ENCODE results near the gene SYT12.
"Not testable (repeated sequence)": the region's sequence is repeated elsewhere in the genome, so short reads cannot be mapped to it uniquely, and the experiment has no call there.

The SYT12 gene

GRCh38 chr11:67022961-67023956 lies at the start of gene SYT12:
Gene SYT12 (plus strand): TSS chr11:67023134. CDS start chr11:67030145, 7,011 bp downstream.
- DNase-seq (ENCODE audit: low read depth): no peak

GRCh38 chr11:66973956-66974580 lies 48.9 kb upstream of the SYT12 start:
- no peak for DNase-seq (ENCODE audit: low read depth)

- DNase-seq (ENCODE audit: low read depth): no peak
Measured at GRCh38 chr11:66974724-66975404, 48.1 kb upstream of the SYT12 start, which contains the start of gene C11orf86. Gene C11orf86 (plus strand): TSS chr11:66975304. CDS start chr11:66975363, 59 bp downstream.

GRCh38 chr11:66975405-66976027 lies 47.4 kb upstream of the SYT12 start:
- DNase-seq (ENCODE audit: low read depth): no peak

- no peak for DNase-seq (ENCODE audit: low read depth)
Measured at GRCh38 chr11:66976028-66976467, 46.9 kb upstream of the SYT12 start.

- DNase-seq (ENCODE audit: low read depth): no peak
Measured at GRCh38 chr11:66976925-66977324, 46.0 kb upstream of the SYT12 start.

- no peak for DNase-seq (ENCODE audit: low read depth)
Measured at GRCh38 chr11:66978229-66978628, 44.7 kb upstream of the SYT12 start.

- DNase-seq (ENCODE audit: low read depth): no peak
Measured at GRCh38 chr11:66978717-66979116, 44.2 kb upstream of the SYT12 start.

GRCh38 chr11:66979336-66979980 lies 43.5 kb upstream of the SYT12 start:
- DNase-seq (ENCODE audit: low read depth): no peak

- peak; percentile 91 for DNase-seq (ENCODE audit: low read depth)
Measured at GRCh38 chr11:66981976-66982578, 40.9 kb upstream of the SYT12 start.

GRCh38 chr11:66983275-66983924 lies 39.5 kb upstream of the SYT12 start:
- DNase-seq (ENCODE audit: low read depth): no peak

GRCh38 chr11:66985508-66986177 lies 37.3 kb upstream of the SYT12 start:
- no peak for DNase-seq (ENCODE audit: low read depth)

GRCh38 chr11:66986178-66986545 lies 36.8 kb upstream of the SYT12 start:
- DNase-seq (ENCODE audit: low read depth): no peak

GRCh38 chr11:66987158-66987620 lies 35.7 kb upstream of the SYT12 start:
- no peak for DNase-seq (ENCODE audit: low read depth)

- no peak for DNase-seq (ENCODE audit: low read depth)
Measured at GRCh38 chr11:66987924-66988637, 34.9 kb upstream of the SYT12 start.

- not testable (repeated sequence) for DNase-seq (ENCODE audit: low read depth)
Measured at GRCh38 chr11:66988741-66989140, 34.2 kb upstream of the SYT12 start.

GRCh38 chr11:66989360-66989759 lies 33.6 kb upstream of the SYT12 start:
- DNase-seq (ENCODE audit: low read depth): not testable (repeated sequence)

GRCh38 chr11:66992041-66992440 lies 30.9 kb upstream of the SYT12 start:
- no peak for DNase-seq (ENCODE audit: low read depth)

- no peak for DNase-seq (ENCODE audit: low read depth)
Measured at GRCh38 chr11:66996609-66997273, 26.2 kb upstream of the SYT12 start.

Measured in GM04504 (cell line).